Kasumi-1 (cell line): Measurements from ENCODE around the gene TOPORS.
A peak's percentile ranks its signal among the peaks of the same experiment; 100 is the strongest.

Source experiments
- DNase-seq, 2 experiments: peaks; one replicate each; lab custom pipeline; 2025; lab: John Stamatoyannopoulos, UW

TOPORS gene

GRCh38 chr9:32552172-32552872 lies at the start of gene TOPORS, which contains the start of gene SMIM27:
TSS of gene TOPORS (minus strand) at chr9:32552586. CDS start at chr9:32552436, 150 bp downstream.
TSS of gene SMIM27 (plus strand) at chr9:32552327. CDS start at chr9:32552435, 108 bp downstream.
- DNase-seq: peak; percentile 91 to 96

GRCh38 chr9:32599021-32599420 lies 46.6 kb upstream of the TOPORS start:
- peak; percentile 22 to 38 for DNase-seq

DNA sequence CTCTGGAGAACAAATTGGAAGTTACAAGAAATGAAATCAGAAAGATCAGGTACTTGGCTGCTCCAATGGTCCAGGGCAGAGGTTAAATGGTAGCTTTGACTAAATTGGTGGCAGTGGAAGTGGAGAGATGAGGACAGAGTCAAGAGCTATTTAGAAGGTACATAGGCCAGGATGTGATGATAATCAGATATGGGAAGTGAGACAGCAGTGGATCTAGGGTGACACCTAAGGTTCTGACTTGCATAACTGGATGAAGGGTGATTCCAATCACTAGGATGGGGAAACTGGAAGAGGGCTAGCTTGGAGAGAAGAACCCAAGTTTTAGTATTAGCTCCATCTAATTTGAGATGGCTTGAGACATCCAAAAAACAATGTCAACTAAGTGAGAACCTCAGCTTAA lies 44.5 kb upstream of the TOPORS start:
- DNase-seq: no peak

DNA sequence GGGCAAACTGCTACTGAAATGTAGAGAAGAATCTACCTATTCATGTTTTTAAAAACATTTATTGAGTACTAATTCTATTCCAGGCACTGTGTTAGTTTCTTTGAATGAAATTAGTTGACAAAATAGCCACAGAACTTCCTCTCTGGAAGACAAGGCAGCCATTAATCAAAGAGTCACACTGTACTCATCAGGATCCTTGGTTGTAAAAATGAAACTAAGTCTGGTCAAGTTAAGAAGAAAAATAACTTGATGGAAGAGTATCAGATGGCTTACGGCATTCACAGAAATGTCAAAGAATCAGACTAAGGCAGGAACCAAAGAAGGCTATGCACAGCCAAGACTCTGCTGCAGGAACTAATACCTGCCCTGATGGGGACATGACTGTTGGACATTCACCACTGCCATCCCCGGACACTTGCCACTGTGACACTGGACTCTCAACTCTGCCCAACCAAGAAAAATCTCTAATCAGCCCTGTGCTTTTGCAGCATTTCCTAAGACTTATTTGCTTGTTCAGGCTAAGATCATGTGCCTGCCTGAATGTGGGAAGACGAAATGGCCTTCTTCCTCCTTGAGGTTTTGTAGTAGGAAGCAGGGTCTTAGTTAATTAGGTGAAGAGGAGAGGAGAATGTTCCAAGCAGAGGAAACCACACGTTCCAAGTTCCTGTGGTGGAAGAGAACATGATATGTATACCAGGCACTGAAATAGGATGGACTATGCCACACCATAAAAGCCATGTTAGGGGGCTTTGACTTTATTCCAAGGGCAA lies 43.9 kb upstream of the TOPORS start:
- DNase-seq: peak; percentile 83 to 89

- no peak for DNase-seq
Measured at GRCh38 chr9:32590898-32591297, 38.5 kb upstream of the TOPORS start.

DNA sequence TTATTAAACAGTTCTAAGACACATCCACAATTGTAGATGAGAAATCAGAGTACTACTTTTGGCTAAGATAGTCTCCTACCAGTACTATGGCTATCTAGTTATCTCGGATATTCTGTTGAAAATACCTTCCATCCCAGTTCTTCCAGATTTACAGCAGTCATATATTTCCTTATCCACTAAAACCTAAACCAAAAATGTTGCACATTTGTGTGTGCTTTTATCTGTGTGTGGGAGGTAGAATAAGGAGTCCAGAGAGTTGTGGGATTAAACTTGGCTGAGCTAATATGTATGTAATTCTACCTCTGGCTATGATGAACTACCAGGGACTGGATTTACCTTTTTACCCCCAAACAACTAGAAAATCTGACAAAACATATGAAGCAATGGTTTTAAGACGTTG lies 38.1 kb upstream of the TOPORS start:
- DNase-seq: no peak

- peak; percentile 73 to 88 for DNase-seq
Measured at GRCh38 chr9:32589083-32589723, 36.8 kb upstream of the TOPORS start.

DNA sequence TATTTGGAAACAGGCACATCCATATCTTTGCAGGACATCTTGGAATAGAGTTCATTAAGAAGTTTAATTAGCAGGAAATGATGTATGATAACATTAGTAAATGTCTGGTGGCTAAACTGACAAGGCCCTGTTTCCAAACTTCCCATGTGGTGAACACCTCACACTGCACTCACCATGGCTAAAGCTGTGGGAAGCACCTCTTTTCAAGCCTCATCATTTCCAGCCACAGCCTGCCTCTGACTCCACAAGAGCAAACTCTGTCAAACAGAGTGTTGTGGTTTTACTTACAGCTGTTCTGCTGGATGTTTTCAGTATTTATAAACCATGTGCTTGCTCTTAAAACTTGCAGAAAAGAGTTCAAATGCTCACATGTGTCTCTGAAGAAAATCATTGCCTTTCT lies 35.5 kb upstream of the TOPORS start:
- DNase-seq: no peak

GRCh38 chr9:32584784-32585183 lies 32.4 kb upstream of the TOPORS start:
- DNase-seq: no peak

- peak; percentile 68 to 82 for DNase-seq
Measured at GRCh38 chr9:32581512-32582143, 29.2 kb upstream of the TOPORS start.

- DNase-seq: no peak
Measured at GRCh38 chr9:32580631-32581300, 28.4 kb upstream of the TOPORS start.

DNA sequence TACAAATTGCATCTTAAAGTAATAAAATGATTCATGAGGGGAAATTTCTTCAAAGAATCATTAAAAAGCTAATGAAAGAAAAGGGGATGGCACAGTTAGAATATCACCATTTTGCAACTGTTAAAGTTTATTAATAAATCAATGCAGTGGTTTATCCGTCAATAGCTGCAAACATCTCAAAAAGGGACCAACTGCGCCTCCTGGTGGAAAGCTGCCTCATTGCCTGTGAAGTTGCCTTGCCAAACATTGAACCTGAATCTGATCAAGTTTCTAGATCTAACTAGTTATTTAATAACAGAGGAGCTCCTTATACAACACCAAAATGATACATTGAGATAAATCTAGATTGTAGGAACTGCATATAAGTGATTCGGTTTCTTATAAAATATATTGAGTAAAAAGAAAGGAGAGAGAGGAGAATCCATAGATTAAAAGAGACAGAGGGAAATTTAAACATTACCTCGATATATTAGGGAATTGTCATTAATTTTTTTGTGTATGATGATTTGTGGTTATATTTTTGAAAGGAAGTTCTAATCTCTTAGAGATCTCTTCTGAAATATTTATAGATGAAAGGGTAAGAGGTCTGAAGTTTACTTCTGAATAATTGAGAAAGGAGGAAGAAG lies 27.4 kb upstream of the TOPORS start:
- DNase-seq: peak; percentile 52 to 65

DNA sequence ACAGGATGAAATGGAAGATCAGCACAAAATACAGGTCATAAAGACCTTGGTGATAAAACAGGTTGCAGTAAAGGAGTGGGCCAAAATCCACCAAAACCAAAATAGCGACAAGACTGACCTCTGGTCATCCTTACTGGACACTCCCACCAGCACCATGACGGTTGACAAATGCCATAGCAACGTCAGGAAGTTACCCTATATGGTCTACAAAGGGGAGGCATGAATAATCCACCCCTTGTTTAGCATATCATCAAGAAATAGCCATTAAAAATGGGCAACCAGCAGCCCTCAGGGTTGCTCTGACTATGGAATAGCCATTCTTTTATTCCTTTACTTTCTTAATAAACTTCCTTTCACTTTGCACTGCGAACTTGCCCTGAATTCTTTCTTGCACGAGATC lies 26.6 kb upstream of the TOPORS start:
- no peak for DNase-seq

- DNase-seq: no peak
Measured at GRCh38 chr9:32577316-32577715, 24.9 kb upstream of the TOPORS start.

GRCh38 chr9:32574858-32575257 lies 22.5 kb upstream of the TOPORS start:
- peak; percentile 19 to 55 for DNase-seq

- DNase-seq: no peak
Measured at GRCh38 chr9:32573821-32574220, 21.4 kb upstream of the TOPORS start.

- DNase-seq: peak; percentile 98
Measured at GRCh38 chr9:32572900-32573523, 20.6 kb upstream of the TOPORS start, which contains the start of gene NDUFB6. TSS of gene NDUFB6 (minus strand) at chr9:32573159. CDS start at chr9:32573060, 99 bp downstream.

- DNase-seq: peak; percentile 79 to 87
Measured at GRCh38 chr9:32571969-32572899, 19.8 kb upstream of the TOPORS start.

DNA sequence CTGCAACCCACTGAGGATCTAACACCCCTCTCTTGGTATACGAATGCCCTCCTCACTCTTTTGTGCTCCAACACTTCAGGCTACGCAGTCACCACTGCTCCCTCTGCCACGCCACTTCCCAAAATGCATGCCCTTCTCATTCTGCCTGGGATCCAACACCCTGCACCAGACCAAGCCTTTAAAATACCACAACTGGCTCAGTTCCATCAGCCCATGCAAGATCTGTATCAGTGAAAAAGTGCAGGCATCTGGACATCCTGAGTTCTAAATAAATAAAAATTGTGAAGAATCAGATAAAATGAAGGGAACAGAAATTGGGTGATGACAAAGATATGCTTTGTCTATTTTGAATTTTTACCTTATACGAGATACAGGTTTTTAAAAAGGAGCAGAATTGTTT lies 17.9 kb upstream of the TOPORS start:
- DNase-seq: no peak

GRCh38 chr9:32566770-32567169 lies 14.4 kb upstream of the TOPORS start:
- DNase-seq: no peak
